Liver (tissue), 9 donors: ENCODE results near the gene NRAS. TPM values are rescaled to one million over a fixed set of nuclear protein-coding genes. Genes with fewer than 3 reads are reported as not detected.

Experiments
- DNase-seq: peaks from one replicate; pipeline ENCODE4 v3.0.0-alpha.2; 2017; ENCODE audit warnings: low spot score
- H3K27ac ChIP-seq, 2 donors: one replicate each; pipeline ENCODE4 v1.7.0; 2013; ENCODE audit warnings: inconsistent platforms in 2 of 2, low read length in 2 of 2, control low read depth in 1 of 2, low read depth in 1 of 2, mild to moderate bottlenecking in 1 of 2
- H3K27me3 ChIP-seq, 4 donors: one replicate each; pipeline versions ENCODE4 v1.6.1 to v1.7.0; 2013; ENCODE audit warnings: low read length in 3 of 4, inconsistent platforms in 1 of 4, mild to moderate bottlenecking in 1 of 4, moderate library complexity in 1 of 4; ENCODE audit not compliant: control insufficient read depth in 4 of 4, insufficient read depth in 4 of 4
- H3K36me3 ChIP-seq, 4 donors: one replicate each; pipeline versions ENCODE4 v1.6.1 to v1.7.0; 2013; ENCODE audit warnings: low read length in 3 of 4, mild to moderate bottlenecking in 3 of 4, low read depth in 1 of 4, moderate library complexity in 1 of 4; ENCODE audit not compliant: control insufficient read depth in 4 of 4, insufficient read depth in 3 of 4
- H3K4me1 ChIP-seq, 4 donors: one replicate each; pipeline versions ENCODE4 v1.6.1 to v1.7.0; 2013; ENCODE audit warnings: low read length in 3 of 4, mild to moderate bottlenecking in 3 of 4, moderate library complexity in 1 of 4; ENCODE audit not compliant: control insufficient read depth in 4 of 4, insufficient read depth in 4 of 4
- H3K4me3 ChIP-seq, 3 donors: one replicate each; pipeline versions ENCODE4 v1.6.1 to v1.7.0; 2013; ENCODE audit warnings: low read length in 3 of 3, control low read depth in 1 of 3, low read depth in 1 of 3, mild to moderate bottlenecking in 1 of 3
- H3K9ac ChIP-seq, 2 donors: one replicate each; pipeline ENCODE4 v1.7.0; 2013; ENCODE audit warnings: low read length in 2 of 2, mild to moderate bottlenecking in 2 of 2, moderate library complexity in 2 of 2, control low read depth in 1 of 2, low read depth in 1 of 2
- H3K9me3 ChIP-seq, 4 donors: one replicate each; pipeline versions ENCODE4 v1.6.1 to v1.7.0; 2013; ENCODE audit warnings: low read length in 3 of 4; ENCODE audit not compliant: control insufficient read depth in 4 of 4
- EGR1 ChIP-seq, 2 donors: IDR thresholded peaks; 2 replicates each; pipeline ENCODE4 v1.6.1; 2016 to 2018; ENCODE audit warnings: antibody characterized with exemption in 2 of 2, low read depth in 2 of 2
- FOXA1 ChIP-seq: IDR thresholded peaks from 2 replicates; pipeline ENCODE4 v1.6.1; 2016; ENCODE audit warnings: antibody characterized with exemption
- FOXA2 ChIP-seq: IDR thresholded peaks from 2 replicates; pipeline ENCODE4 v1.6.1; 2016; ENCODE audit warnings: antibody characterized with exemption
- GABPA ChIP-seq, 2 donors: IDR thresholded peaks in 1 of 2; conservative IDR thresholded peaks in 1 of 2; 2 replicates each; pipeline ENCODE4 v1.6.1; 2016; ENCODE audit warnings: antibody characterized with exemption in 2 of 2, mild to moderate bottlenecking in 1 of 2, moderate library complexity in 1 of 2
- HNF4A ChIP-seq, 2 donors: conservative IDR thresholded peaks; 2 replicates each; pipeline ENCODE4 v1.6.1; 2016; ENCODE audit warnings: antibody characterized with exemption in 2 of 2, mild to moderate bottlenecking in 2 of 2
- HNF4G ChIP-seq: IDR thresholded peaks from 2 replicates; pipeline ENCODE4 v1.6.1; 2016; ENCODE audit warnings: antibody characterized with exemption
- NR2F2 ChIP-seq: IDR thresholded peaks from 2 replicates; pipeline ENCODE4 v1.6.1; 2016; ENCODE audit warnings: antibody characterized with exemption
- RAD21 ChIP-seq, 2 donors: IDR thresholded peaks; 2 replicates each; pipeline ENCODE4 v1.6.1; 2016; ENCODE audit warnings: antibody characterized with exemption in 2 of 2, mild to moderate bottlenecking in 2 of 2
- RXRA ChIP-seq, 2 donors: IDR thresholded peaks; 2 replicates each; pipeline ENCODE4 v1.6.1; 2017 to 2018; ENCODE audit warnings: antibody characterized with exemption in 2 of 2, mild to moderate bottlenecking in 1 of 2
- SP1 ChIP-seq: IDR thresholded peaks from 2 replicates; pipeline ENCODE4 v1.6.1; 2018; ENCODE audit warnings: antibody characterized with exemption, mild to moderate bottlenecking
- TAF1 ChIP-seq: conservative IDR thresholded peaks from 2 replicates; pipeline ENCODE4 v1.6.1; 2016; ENCODE audit warnings: antibody characterized with exemption, mild to moderate bottlenecking
- WGBS: extraction: QIAGEN DNeasy Blood & Tissue Kit; methylation state at CpG from one replicate; pipeline ENCODE4 v1.1.7; 2013; 5-methylcytosine and 5-hydroxymethylcytosine counted together
- polyA plus RNA-seq, 2 donors: library from polyadenylated mRNA; stranded (reverse) in 1 of 2; unstranded in 1 of 2; fragments of 200-250 nt in 1 of 2; fragments of >200 nt in 1 of 2; fragmentation: Nextera tagmentation in 1 of 2; extraction: Ambion mirVana in 1 of 2; gene quantifications; one replicate each; pipeline versions ENCODE4 v1.2.1 to v1.2.3, GENCODE V29; 2013 to 2015
- total RNA-seq, 2 donors: library from RNA; depleted of rRNA; stranded (reverse); fragments of >200 nt; gene quantifications; one replicate each; pipeline ENCODE4 v1.2.3, GENCODE V29; 2014
- TF ChIP-seq, protein P1 (sequence below): IDR thresholded peaks from 2 replicates; pipeline ENCODE4 v1.6.1; 2016; ENCODE audit warnings: antibody characterized with exemption, mild to moderate bottlenecking
- TF ChIP-seq, protein P2 (sequence below): IDR thresholded peaks from 2 replicates; pipeline ENCODE4 v1.6.1; 2016; ENCODE audit warnings: antibody characterized with exemption
- TF ChIP-seq, protein P3 (sequence below): fragments of 150-350 bp; IDR thresholded peaks from 2 replicates; pipeline ENCODE4 v1.5.1; 2017; ENCODE audit warnings: improper control_type of control experiment, low read depth, low read length; ENCODE audit not compliant: missing input control
- TF ChIP-seq, protein P4 (sequence below): IDR thresholded peaks from 2 replicates; pipeline ENCODE4 v1.6.1; 2016; ENCODE audit warnings: antibody characterized with exemption
- TF ChIP-seq, protein P5 (sequence below): IDR thresholded peaks from 2 replicates; pipeline ENCODE4 v1.6.1; 2016; ENCODE audit warnings: antibody characterized with exemption
- donor health status: healthy.
- donor health status: healthy.
- donor health status: healthy.
- donor health status: healthy.
- donor health status: healthy.

Gene NRAS
- total and polyA plus RNA-seq, 4 donors = 6.7 to 36.0 (median 13.4) TPM

DNA sequence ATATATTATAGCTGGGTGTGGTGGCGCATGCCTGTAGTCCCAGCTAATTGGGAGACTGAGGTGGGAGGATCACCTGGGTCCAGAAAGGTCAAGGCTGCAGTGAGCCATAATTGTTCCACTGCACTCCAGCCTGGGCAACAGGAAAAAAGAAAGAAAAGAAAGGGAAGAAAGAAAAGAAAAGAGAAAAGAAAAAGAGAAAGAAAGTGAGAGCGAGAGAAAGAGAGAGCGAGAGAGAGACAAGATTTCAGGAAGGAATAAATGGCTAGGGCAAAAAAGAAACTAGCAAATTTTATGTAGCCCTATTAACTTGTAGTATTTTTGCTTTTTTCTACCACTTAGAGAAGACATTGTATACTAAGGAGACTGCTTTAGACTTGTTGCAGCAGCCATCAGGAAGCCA lies 6.2 kb downstream of the NRAS start (continued):
- no peak for TF ChIP-seq HNF4A (conservative IDR thresholded peaks at IDR 0.05)
- TF ChIP-seq, protein P1, sequence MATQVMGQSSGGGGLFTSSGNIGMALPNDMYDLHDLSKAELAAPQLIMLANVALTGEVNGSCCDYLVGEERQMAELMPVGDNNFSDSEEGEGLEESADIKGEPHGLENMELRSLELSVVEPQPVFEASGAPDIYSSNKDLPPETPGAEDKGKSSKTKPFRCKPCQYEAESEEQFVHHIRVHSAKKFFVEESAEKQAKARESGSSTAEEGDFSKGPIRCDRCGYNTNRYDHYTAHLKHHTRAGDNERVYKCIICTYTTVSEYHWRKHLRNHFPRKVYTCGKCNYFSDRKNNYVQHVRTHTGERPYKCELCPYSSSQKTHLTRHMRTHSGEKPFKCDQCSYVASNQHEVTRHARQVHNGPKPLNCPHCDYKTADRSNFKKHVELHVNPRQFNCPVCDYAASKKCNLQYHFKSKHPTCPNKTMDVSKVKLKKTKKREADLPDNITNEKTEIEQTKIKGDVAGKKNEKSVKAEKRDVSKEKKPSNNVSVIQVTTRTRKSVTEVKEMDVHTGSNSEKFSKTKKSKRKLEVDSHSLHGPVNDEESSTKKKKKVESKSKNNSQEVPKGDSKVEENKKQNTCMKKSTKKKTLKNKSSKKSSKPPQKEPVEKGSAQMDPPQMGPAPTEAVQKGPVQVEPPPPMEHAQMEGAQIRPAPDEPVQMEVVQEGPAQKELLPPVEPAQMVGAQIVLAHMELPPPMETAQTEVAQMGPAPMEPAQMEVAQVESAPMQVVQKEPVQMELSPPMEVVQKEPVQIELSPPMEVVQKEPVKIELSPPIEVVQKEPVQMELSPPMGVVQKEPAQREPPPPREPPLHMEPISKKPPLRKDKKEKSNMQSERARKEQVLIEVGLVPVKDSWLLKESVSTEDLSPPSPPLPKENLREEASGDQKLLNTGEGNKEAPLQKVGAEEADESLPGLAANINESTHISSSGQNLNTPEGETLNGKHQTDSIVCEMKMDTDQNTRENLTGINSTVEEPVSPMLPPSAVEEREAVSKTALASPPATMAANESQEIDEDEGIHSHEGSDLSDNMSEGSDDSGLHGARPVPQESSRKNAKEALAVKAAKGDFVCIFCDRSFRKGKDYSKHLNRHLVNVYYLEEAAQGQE = no peak
- TF ChIP-seq SP1 = no peak

DNA sequence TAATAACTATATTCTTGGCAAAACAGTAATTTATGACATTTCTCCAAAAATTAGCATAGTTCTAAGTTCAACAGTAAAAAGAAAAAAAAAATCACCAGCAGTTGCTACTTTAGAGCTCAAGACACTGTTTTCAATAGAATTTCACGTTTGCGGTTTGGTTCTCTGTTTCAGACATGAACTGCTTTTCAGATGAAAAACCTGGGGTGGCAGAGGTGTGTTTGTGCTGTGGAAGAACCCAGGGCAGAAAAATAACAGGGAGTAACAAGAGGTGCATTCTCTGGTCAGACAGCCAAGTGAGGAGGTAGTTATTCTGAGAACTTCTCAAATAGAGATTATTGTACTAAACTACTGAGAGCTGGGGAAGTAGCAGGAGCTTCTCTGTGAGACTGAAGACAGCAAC lies 9.0 kb downstream of the NRAS start:
- Histone ChIP-seq H3K27ac (no peak overlapping the region), H3K36me3 (peaks cover 9 to 55% (median 34%) of the 10 kb centered on the region in 4 donors), H3K27me3 (no peaks in the 10 kb centered on the region), H3K9me3 (no peaks in the 10 kb centered on the region), H3K9ac (no peak overlapping the region), H3K4me1 (no peaks in the 10 kb centered on the region), H3K4me3 (no peak overlapping the region)
- TF ChIP-seq FOXA1 = no peak
- no peak for TF ChIP-seq NR2F2
- TF ChIP-seq FOXA2 = no peak
- TF ChIP-seq, protein P1 = no peak
- TF ChIP-seq, protein P2, sequence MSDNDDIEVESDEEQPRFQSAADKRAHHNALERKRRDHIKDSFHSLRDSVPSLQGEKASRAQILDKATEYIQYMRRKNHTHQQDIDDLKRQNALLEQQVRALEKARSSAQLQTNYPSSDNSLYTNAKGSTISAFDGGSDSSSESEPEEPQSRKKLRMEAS = no peak
- TF ChIP-seq, protein P3, sequence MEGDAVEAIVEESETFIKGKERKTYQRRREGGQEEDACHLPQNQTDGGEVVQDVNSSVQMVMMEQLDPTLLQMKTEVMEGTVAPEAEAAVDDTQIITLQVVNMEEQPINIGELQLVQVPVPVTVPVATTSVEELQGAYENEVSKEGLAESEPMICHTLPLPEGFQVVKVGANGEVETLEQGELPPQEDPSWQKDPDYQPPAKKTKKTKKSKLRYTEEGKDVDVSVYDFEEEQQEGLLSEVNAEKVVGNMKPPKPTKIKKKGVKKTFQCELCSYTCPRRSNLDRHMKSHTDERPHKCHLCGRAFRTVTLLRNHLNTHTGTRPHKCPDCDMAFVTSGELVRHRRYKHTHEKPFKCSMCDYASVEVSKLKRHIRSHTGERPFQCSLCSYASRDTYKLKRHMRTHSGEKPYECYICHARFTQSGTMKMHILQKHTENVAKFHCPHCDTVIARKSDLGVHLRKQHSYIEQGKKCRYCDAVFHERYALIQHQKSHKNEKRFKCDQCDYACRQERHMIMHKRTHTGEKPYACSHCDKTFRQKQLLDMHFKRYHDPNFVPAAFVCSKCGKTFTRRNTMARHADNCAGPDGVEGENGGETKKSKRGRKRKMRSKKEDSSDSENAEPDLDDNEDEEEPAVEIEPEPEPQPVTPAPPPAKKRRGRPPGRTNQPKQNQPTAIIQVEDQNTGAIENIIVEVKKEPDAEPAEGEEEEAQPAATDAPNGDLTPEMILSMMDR = no peak
- TF ChIP-seq HNF4A (conservative IDR thresholded peaks at IDR 0.05) = no peak
- no peak for TF ChIP-seq RAD21 (IDR thresholded peaks at IDR 0.05)
- TF ChIP-seq SP1 = no peak
- TF ChIP-seq RXRA (IDR thresholded peaks at IDR 0.05) = no peak
- TF ChIP-seq GABPA (IDR thresholded peaks at IDR 0.05 in 1 of 2, conservative IDR thresholded peaks at IDR 0.05 in 1 of 2) = no peak
- TF ChIP-seq, protein P4, sequence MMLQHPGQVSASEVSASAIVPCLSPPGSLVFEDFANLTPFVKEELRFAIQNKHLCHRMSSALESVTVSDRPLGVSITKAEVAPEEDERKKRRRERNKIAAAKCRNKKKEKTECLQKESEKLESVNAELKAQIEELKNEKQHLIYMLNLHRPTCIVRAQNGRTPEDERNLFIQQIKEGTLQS = no peak
- TF ChIP-seq, protein P5, sequence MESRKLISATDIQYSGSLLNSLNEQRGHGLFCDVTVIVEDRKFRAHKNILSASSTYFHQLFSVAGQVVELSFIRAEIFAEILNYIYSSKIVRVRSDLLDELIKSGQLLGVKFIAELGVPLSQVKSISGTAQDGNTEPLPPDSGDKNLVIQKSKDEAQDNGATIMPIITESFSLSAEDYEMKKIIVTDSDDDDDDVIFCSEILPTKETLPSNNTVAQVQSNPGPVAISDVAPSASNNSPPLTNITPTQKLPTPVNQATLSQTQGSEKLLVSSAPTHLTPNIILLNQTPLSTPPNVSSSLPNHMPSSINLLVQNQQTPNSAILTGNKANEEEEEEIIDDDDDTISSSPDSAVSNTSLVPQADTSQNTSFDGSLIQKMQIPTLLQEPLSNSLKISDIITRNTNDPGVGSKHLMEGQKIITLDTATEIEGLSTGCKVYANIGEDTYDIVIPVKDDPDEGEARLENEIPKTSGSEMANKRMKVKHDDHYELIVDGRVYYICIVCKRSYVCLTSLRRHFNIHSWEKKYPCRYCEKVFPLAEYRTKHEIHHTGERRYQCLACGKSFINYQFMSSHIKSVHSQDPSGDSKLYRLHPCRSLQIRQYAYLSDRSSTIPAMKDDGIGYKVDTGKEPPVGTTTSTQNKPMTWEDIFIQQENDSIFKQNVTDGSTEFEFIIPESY = no peak
- no peak for TF ChIP-seq TAF1
- TF ChIP-seq EGR1 (IDR thresholded peaks at IDR 0.05; ENCODE audit: low read depth in 2 of 2) = no peak
- no peak for TF ChIP-seq HNF4G
- no peak for DNase-seq
- WGBS = 85% methylated on average over 2 of the region's 2 CpGs
